ENCODE results near the gene STMN1. TPM values are rescaled to one million over a fixed set of nuclear protein-coding genes. Genes with fewer than 3 reads are reported as not detected.

Gene STMN1
- total and polyA plus RNA-seq, 2 of the 8 experiments (the other 6 are each of a cell fraction or from before 2014, with no cell fraction given), result 116 to 564 TPM

- FAIRE-seq, result no peak
- H4K5ac ChIP-seq (ENCODE audit: insufficient read length, low read depth, low read length), result no peak overlapping the region
- DNase-seq (ENCODE audit: low read depth in 1 of 2, low spot score in 2 of 2), result no peak
- H2BK5ac ChIP-seq (ENCODE audit: low read depth, low read length), result no peak overlapping the region
- no peak overlapping the region for H3K27ac ChIP-seq (ENCODE audit: low read depth, low read length)
- H3K9me3 ChIP-seq (ENCODE audit: insufficient read depth in 2 of 2, low read depth in 1 of 2, low read length in 1 of 2), result no peaks in the 10 kb centered on the region
- no peak overlapping the region for H3K4ac ChIP-seq (replicated peaks; ENCODE audit: insufficient read length, low read depth, low read length)
- H4K8ac ChIP-seq (ENCODE audit: extremely low read depth, insufficient read depth, low read length), result peak overlapping the region; percentile 14
- POLR2A ChIA-PET (ENCODE audit: partially characterized antibody), result interaction anchor here (0.8 to 1.5 kb wide), 5 partner anchors 8 to 85 kb away, joined by 3 to 5 read pairs (median 4); no protein-coding TSS in a partner anchor
- no peaks in the 10 kb centered on the region for H4K20me1 ChIP-seq (replicated peaks in 1 of 2; ENCODE audit: control insufficient read depth in 1 of 2, insufficient read depth in 2 of 2, low read length in 2 of 2)
- no peak overlapping the region for H3K9ac ChIP-seq (replicated peaks in 1 of 4; ENCODE audit: extremely low read depth in 1 of 4, low read depth in 3 of 4, low read length in 3 of 4)
- no peak for TF ChIP-seq SP4 (IDR thresholded peaks at IDR 0.05; ENCODE audit: low read length)
- TF ChIP-seq ASH2L (IDR thresholded peaks at IDR 0.05; ENCODE audit: low read length), result no peak
- H3K79me1 ChIP-seq (ENCODE audit: low read depth, low read length), result no peaks in the 10 kb centered on the region
- H2AFZ ChIP-seq (ENCODE audit: low read length), result no peak overlapping the region; the same call in 1 of the 2 replicates
- H3K4me1 ChIP-seq (replicated peaks in 1 of 4; ENCODE audit: control insufficient read depth in 3 of 4, insufficient read depth in 4 of 4, low read length in 3 of 4), result no peaks in the 10 kb centered on the region; a peak in 1 of 7 replicates
- H3K27me3 ChIP-seq (replicated peaks in 1 of 4; ENCODE audit: control insufficient read depth in 3 of 4, extremely low read depth in 1 of 4, insufficient read depth in 3 of 4, low read length in 3 of 4), result no peaks in the 10 kb centered on the region
- no peak overlapping the region for H4K91ac ChIP-seq (replicated peaks; ENCODE audit: insufficient read length, low read length)
- no peak overlapping the region for H3K14ac ChIP-seq (ENCODE audit: insufficient read length)
- no peak overlapping the region for H3K4me3 ChIP-seq (ENCODE audit: extremely low read depth in 1 of 4, insufficient read depth in 2 of 4, low read depth in 3 of 4, low read length in 4 of 4)
- H3K23me2 ChIP-seq (ENCODE audit: low read depth, low read length), result no peaks in the 10 kb centered on the region
- H3K56ac ChIP-seq (replicated peaks; ENCODE audit: insufficient read length, low read depth, low read length), result no peak overlapping the region
- no peak overlapping the region for H2AK5ac ChIP-seq (ENCODE audit: low read depth, low read length)
- WGBS, 2 experiments (ENCODE audit: extremely low coverage in 1 of 2, insufficient coverage in 1 of 2, insufficient read length in 1 of 2, insufficient replicate concordance in 2 of 2, low coverage in 1 of 2, low lambda C conversion rate in 2 of 2, missing lambda C conversion rate in 1 of 2), result 83% methylated on average over 3 of the region's 3 CpGs; no CpG with 5 or more reads in 1 of the 2 experiments
- no peak overlapping the region for H3K23ac ChIP-seq (ENCODE audit: insufficient read length)
- H2BK15ac ChIP-seq (ENCODE audit: low read length), result no peak overlapping the region
- H2BK120ac ChIP-seq (replicated peaks; ENCODE audit: low read depth, low read length), result no peak overlapping the region
- H3K36me3 ChIP-seq (ENCODE audit: control insufficient read depth in 2 of 4, insufficient read depth in 4 of 4, low read length in 3 of 4), result no peaks in the 10 kb centered on the region
- no peak overlapping the region for H2BK20ac ChIP-seq (ENCODE audit: low read length)
- no peak overlapping the region for H2BK12ac ChIP-seq (ENCODE audit: low read depth, low read length)
- no peak overlapping the region for H3K18ac ChIP-seq (ENCODE audit: extremely low read depth, low read length)
- no peak overlapping the region for H3K4me2 ChIP-seq (ENCODE audit: insufficient read depth in 1 of 2, low read depth in 2 of 2, low read length in 2 of 2)
- CTCF ChIA-PET (ENCODE audit: partially characterized antibody), result interaction anchor here (0.5 to 3.2 kb wide), 8 partner anchors 9 to 320 kb away, joined by 3 to 12 read pairs (median 4); partner anchors contain the start of genes CEP85 and PAFAH2
- H3K79me2 ChIP-seq (ENCODE audit: control insufficient read depth in 1 of 2, insufficient read depth in 2 of 2, low read length in 2 of 2), result no peaks in the 10 kb centered on the region
These were observed 8.1 kb upstream of the STMN1 start for GRCh38 chr1:25914074-25914995.

All from H1 (cell line).